ENCODE measurements around the gene MAML3.

MAML3 gene

GRCh38 chr4:140186651-140187315, 32.8 kb upstream of the MAML3 start:
- DNase-seq (ENCODE audit: low read depth): peak; percentile 70
- H3K4me3 ChIP-seq (ENCODE audit: low read depth, low read length): no peak overlapping the region
- TF ChIP-seq CTCF (conservative IDR thresholded peaks at IDR 0.05; ENCODE audit: low read depth, low read length): no peak

GRCh38 chr4:140186082-140186438, 32.1 kb upstream of the MAML3 start:
- no peak overlapping the region for H3K4me3 ChIP-seq (ENCODE audit: low read depth, low read length)
- DNase-seq (ENCODE audit: low read depth): no peak
- TF ChIP-seq CTCF (conservative IDR thresholded peaks at IDR 0.05; ENCODE audit: low read depth, low read length): no peak

GRCh38 chr4:140185412-140186081, 31.6 kb upstream of the MAML3 start:
- DNase-seq (ENCODE audit: low read depth): no peak
- TF ChIP-seq CTCF (conservative IDR thresholded peaks at IDR 0.05; ENCODE audit: low read depth, low read length): no peak
- H3K4me3 ChIP-seq (ENCODE audit: low read depth, low read length): no peak overlapping the region

- no peak for DNase-seq (ENCODE audit: low read depth)
- no peak overlapping the region for H3K4me3 ChIP-seq (ENCODE audit: low read depth, low read length)
- TF ChIP-seq CTCF (conservative IDR thresholded peaks at IDR 0.05; ENCODE audit: low read depth, low read length): no peak
Observed at GRCh38 chr4:140183270-140183669, 29.3 kb upstream of the MAML3 start.

- TF ChIP-seq CTCF (conservative IDR thresholded peaks at IDR 0.05; ENCODE audit: low read depth, low read length): no peak
- no peak overlapping the region for H3K4me3 ChIP-seq (ENCODE audit: low read depth, low read length)
- DNase-seq (ENCODE audit: low read depth): no peak
Observed at GRCh38 chr4:140180577-140180976, 26.6 kb upstream of the MAML3 start.

- H3K4me3 ChIP-seq (ENCODE audit: low read depth, low read length): no peak overlapping the region
- no peak for TF ChIP-seq CTCF (conservative IDR thresholded peaks at IDR 0.05; ENCODE audit: low read depth, low read length)
- peak; percentile 62 for DNase-seq (ENCODE audit: low read depth)
Observed at GRCh38 chr4:140176735-140177134, 22.8 kb upstream of the MAML3 start.

GRCh38 chr4:140174543-140174942, 20.6 kb upstream of the MAML3 start:
- H3K4me3 ChIP-seq (ENCODE audit: low read depth, low read length): no peak overlapping the region
- DNase-seq (ENCODE audit: low read depth): no peak
- TF ChIP-seq CTCF (conservative IDR thresholded peaks at IDR 0.05; ENCODE audit: low read depth, low read length): no peak
